Measurements from ENCODE around the gene RNLS. TPM values are rescaled to one million over a fixed set of nuclear protein-coding genes. Genes with fewer than 3 reads are reported as not detected.

The RNLS gene
- polyA plus RNA-seq, 3 donors, result 16.5 to 17.6 (median 17.5) TPM

- DNase-seq (ENCODE audit: low read depth in 3 of 3, low spot score in 2 of 3), result no peak
Observed at GRCh38 chr10:88440541-88440940, 142.6 kb downstream of the RNLS start.

GRCh38 chr10:88439932-88440331 is 143.2 kb downstream of the RNLS start:
- DNase-seq (ENCODE audit: low read depth in 3 of 3, low spot score in 2 of 3), result no peak

- no peak for DNase-seq (ENCODE audit: low read depth in 3 of 3, low spot score in 2 of 3)
Observed at GRCh38 chr10:88437411-88437810, 145.7 kb downstream of the RNLS start.

- DNase-seq (ENCODE audit: low read depth in 3 of 3, low spot score in 2 of 3), result no peak
Observed at GRCh38 chr10:88433565-88434186, 149.4 kb downstream of the RNLS start.

- DNase-seq (ENCODE audit: low read depth in 3 of 3, low spot score in 2 of 3), result no peak
Observed at GRCh38 chr10:88431103-88431502, 152.0 kb downstream of the RNLS start.

GRCh38 chr10:88428976-88429375 is 154.1 kb downstream of the RNLS start:
- DNase-seq (ENCODE audit: low read depth in 3 of 3, low spot score in 2 of 3), result no peak

GRCh38 chr10:88428442-88428841 is 154.7 kb downstream of the RNLS start:
- DNase-seq (ENCODE audit: low read depth in 3 of 3, low spot score in 2 of 3), result no peak

GRCh38 chr10:88427024-88427423 is 156.1 kb downstream of the RNLS start:
- no peak for DNase-seq (ENCODE audit: low read depth in 3 of 3, low spot score in 2 of 3)

- DNase-seq (ENCODE audit: low read depth in 3 of 3, low spot score in 2 of 3), result no peak
Observed at GRCh38 chr10:88424881-88425280, 158.2 kb downstream of the RNLS start.

- DNase-seq (ENCODE audit: low read depth in 3 of 3, low spot score in 2 of 3), result no peak
Observed at GRCh38 chr10:88423732-88424131, 159.4 kb downstream of the RNLS start.

GRCh38 chr10:88421590-88421989 is 161.5 kb downstream of the RNLS start:
- no peak for DNase-seq (ENCODE audit: low read depth in 3 of 3, low spot score in 2 of 3)

- no peak for DNase-seq (ENCODE audit: low read depth in 3 of 3, low spot score in 2 of 3)
Observed at GRCh38 chr10:88418871-88419270, 164.2 kb downstream of the RNLS start.

- peak; percentile 15 to 36 (median 17) for DNase-seq (ENCODE audit: low read depth in 3 of 3, low spot score in 2 of 3)
Observed at GRCh38 chr10:88417387-88418030, 165.6 kb downstream of the RNLS start.

GRCh38 chr10:88416801-88417200 is 166.3 kb downstream of the RNLS start:
- DNase-seq (ENCODE audit: low read depth in 3 of 3, low spot score in 2 of 3), result no peak

GRCh38 chr10:88415533-88416130 is 167.5 kb downstream of the RNLS start:
- DNase-seq (ENCODE audit: low read depth in 3 of 3, low spot score in 2 of 3), result no peak

GRCh38 chr10:88413412-88413811 is 169.7 kb downstream of the RNLS start:
- DNase-seq (ENCODE audit: low read depth in 3 of 3, low spot score in 2 of 3), result no peak

GRCh38 chr10:88411772-88412349 is 171.3 kb downstream of the RNLS start:
- DNase-seq (ENCODE audit: low read depth in 3 of 3, low spot score in 2 of 3), result no peak

- no peak for DNase-seq (ENCODE audit: low read depth in 3 of 3, low spot score in 2 of 3)
Observed at GRCh38 chr10:88409824-88410223, 173.3 kb downstream of the RNLS start.

- DNase-seq (ENCODE audit: low read depth in 3 of 3, low spot score in 2 of 3), result no peak
Observed at GRCh38 chr10:88409236-88409635, 173.9 kb downstream of the RNLS start.

GRCh38 chr10:88408096-88408495 is 175.0 kb downstream of the RNLS start:
- DNase-seq (ENCODE audit: low read depth in 3 of 3, low spot score in 2 of 3), result no peak

GRCh38 chr10:88404133-88404532 is 179.0 kb downstream of the RNLS start:
- no peak for DNase-seq (ENCODE audit: low read depth in 3 of 3, low spot score in 2 of 3)
